GM20431 (cell line): ENCODE measurements around the gene AFAP1.

ENCODE experiments used
- in situ Hi-C: fragments of 300-500 bp; cut with MseI, MboI; formaldehyde crosslinking; loops from one replicate; pipeline ENCODE4 v1.15.0; 2020; ENCODE audit warnings: low sequenced_read_pairs; ENCODE audit not compliant: unreplicated experiment

The AFAP1 gene

DNA sequence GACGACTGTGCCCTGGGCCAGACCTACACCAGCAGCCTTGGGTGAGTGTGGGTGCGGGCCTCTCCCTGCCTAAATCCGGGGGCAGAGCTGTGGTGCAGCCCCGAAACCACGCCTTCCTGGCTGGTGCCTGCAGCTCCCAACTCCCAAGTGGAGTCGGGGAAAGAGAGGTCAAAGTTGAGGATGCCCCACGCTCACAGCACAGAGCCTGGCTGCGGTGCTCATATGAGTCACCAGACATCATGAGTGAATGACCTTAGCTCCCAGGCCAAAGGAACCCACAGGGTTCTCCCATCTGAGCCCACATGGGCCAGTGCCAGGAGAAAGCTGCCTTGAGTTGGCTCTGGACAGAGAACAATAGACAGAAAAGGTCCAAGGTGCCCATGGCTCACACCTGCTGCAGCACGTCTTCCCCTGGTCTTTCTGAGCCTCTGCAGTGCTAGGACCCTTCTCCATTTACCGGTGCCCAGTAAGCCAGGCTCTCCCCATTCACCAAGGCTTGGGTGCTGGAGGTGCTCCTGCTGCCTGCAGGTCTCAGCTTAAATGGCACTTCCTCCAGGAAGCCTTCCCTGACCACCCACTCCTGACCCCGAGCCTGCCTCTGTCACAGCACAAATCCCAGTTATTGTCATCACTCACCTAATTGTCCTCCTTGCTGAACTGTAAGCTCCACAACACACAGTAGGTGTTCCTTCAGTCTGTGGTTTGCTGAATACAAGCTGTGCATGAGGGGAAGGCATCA lies 224.2 kb downstream of the AFAP1 start:
- in situ Hi-C loops, result no loop called here

DNA sequence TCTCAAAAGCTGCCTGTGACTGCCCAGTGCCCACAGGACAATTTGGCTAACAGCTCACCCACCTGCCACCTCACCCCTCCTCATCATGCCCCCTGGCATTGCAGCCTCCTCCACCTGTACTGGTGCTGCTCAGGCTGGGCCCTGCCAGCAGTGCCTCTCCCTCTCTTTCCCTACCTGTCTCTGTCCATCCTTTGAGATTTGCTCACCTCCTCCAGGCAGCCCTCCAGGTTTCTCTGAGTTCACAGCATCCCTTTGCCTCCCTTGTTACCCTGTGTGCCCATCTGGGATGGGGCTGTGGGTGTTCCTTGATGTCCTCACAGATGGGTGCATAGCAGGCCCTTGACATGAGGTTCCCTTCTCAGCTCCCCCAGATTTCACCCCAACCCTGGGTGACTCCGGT lies 224.9 kb downstream of the AFAP1 start:
- in situ Hi-C loops, result no loop called here

DNA sequence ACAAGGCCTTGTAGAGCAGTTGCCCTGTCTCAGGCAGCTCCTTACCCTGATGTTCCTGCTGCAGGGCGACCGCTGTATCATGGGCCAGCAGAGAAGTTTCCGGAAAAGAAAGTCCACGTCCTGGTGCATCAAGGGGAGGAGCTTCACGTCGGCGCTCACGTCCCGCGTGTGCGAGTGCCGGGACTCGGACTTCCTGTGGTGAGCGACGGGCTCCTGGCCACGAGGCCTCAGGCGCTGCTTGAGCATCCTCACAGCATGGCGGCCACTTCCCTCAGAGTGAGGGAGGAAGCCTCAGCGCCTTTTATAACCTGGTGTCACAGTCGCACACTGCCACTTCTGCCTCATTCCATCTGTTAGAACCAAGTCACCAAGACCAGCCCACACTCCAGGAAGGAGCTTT lies 225.5 kb downstream of the AFAP1 start:
- in situ Hi-C loops, result no loop called here

DNA sequence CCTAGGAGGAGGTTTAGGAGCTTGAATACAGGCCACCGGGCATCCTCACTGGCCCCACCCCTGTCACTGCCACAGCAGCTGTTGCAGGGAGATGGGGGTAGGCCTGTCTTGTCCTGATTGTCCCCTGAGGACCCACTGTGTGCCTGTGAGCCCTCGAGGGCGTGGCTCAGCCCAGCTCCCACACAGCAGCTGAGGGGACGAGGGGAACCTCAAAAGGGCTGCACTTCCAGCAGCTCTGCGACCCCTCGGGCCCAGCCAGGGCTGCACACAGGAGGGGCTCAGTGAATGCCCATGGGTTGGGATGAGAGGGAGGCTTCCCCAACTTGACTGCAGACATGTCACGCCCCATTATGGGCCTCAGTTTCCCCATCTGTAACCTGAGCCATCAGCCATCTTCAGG lies 225.9 kb downstream of the AFAP1 start:
- in situ Hi-C loops, result no loop called here

DNA sequence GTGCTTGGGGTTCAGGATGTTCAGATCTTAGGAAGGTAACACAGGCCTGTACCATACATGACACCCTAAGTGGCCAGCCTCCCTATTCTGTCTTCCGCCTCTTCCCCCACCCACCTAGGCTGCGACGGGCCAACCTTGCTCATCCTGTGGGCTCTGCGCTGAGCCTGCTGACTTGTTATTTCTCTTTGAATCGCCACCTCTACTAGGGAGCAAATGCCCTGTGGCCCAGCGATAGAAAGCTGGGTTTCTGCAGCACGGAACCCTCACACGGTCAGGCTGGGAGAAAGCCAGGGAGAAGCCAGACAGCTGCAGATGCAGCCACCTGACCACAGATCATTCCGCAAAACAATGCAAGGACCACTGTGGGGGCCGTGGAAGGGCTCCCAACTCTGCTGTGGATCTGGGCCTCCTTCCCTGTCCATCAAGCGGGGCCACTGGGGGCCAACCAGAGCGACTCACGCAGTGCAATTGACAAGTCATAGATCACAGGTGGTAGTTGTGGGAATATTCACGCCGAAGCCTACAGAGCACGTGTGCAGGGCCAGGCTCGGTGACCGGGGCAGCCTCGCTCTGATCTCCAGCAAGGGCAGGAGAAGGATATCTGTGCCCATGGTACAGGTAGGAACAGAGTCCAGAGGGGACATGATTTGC lies 227.5 kb downstream of the AFAP1 start:
- in situ Hi-C loops, result no loop called here

DNA sequence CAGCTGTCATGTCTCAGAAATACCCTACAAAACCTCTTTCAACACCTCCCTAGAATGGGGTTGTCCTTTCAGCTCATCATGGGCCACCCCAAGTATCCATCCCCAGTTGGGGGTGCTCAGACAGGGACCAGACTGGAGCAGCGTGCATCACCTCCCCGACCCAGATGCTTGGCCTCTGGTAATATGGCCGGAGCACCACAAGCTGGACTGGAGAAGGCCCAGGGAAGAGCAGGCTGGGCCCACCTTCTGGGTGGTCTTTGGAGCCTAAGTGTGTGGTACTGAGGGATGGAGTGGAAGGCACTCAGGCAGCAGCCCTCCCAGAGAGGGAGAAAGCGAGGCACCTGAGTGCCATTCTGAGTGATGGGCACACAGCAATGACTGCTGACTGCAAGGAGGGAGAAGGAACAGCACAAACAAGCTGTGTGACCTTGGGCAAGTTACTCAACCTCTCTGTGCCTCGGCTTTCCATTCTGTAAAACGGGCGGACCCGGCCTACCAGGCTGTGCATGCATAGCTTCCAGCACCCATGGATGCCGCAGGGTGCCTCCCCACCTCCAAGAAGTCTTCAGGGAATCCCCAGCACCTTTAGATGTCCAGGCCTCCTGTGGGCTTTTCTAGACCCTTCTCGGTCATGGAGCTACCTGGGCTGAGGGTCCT lies 228.2 kb downstream of the AFAP1 start:
- in situ Hi-C loops, result no loop called here

DNA sequence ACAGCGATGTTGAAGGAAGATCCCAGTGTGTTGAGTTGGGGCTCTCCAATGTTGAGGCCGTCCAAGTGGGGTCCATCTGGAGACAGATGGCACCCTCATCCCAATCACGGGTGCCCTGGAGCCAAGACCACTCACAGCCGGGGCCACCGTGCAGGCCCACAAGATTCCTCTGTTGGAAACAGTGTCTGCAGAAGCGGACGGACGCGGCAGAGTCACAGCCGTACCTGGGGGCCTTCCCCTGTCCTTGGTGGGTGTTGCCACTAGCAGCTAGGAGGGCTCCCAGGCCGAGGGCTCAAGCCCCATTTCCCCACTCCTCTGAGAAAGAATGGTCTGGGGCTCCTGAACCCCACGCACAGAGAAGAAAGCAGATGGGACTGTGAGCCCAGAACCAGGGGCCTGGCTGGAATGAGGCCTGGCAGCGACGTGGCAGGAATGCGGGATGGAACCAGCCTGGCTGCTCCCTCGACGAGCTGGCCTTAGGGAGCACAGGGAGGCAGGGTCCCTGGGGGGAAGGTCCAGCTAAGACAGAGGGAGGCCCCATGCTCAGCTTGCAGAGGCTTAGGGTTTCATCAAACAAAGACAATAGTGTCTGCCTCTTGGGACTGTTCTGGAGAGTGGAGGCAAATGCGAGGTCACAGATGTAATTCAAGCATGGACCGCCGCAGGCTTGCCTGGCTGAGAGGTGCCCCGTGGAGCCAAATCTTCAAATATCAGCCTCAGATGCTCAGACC lies 228.9 kb downstream of the AFAP1 start:
- in situ Hi-C loops, result no loop called here

DNA sequence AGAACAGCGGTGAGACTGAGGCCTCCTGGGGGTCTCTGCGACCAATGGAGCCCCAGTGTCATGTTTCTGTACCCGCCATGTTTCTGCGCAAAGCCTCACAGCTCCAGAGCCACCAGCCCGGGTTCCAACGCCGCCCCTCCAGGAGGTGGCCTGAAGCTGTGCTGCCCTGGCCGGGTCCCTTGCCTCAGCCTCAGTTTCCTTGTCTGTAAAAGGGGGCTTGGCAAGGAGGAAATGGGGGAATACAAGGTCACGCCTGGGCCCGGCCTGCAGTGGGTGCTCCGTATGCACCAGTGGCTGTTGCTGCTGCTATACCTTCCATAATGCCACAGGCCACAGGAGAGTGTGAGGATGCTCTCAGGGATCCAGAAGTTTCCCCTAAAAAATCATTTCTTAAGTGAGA lies 229.5 kb downstream of the AFAP1 start:
- in situ Hi-C loops, result no loop called here

DNA sequence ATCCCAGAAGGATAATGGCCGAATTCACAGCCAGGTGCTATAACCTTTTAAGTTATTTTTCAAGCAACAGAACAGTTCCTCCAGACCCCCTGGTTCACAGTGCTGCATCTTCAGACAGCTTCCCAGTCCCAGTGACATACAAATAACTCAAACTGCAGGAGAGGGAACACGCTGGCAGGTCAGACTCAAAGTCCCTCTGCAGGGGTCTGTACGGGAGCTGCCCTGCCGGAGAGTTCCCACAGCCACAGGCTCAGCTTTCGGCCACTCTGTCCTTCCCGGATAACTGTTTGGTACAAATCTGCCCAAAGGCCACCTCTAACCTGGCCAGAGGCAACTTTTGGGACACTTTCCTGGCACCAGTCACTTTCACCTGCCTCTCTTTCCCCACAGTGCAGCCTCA lies 230.2 kb downstream of the AFAP1 start:
- in situ Hi-C loops, result no loop called here

DNA sequence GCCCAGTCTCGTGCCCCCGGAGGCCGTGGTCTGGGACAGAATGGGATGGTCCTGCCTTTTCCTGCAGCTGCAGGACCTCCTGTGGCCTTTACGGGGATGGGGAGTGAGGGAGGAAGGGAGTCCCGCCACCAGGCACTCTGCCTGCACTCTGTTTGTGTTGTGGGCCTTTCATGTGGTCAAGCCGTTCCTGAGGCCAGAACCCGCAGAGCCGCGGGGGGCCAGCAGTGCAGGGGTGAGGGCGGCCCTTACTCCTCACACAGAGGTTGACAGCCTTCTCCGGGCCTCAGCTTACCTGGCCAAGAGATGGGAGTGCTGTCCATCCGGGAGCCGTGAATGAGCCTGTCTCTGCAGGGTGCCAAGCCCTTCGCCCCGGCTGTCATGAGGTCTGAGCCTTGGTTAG lies 230.7 kb downstream of the AFAP1 start:
- in situ Hi-C loops, result no loop called here
